K562 (cell line): ENCODE measurements around the gene TUBA1A. TPM values are rescaled to one million over a fixed set of nuclear protein-coding genes. Genes with fewer than 3 reads are reported as not detected.

Experiments
- ATAC-seq: fragments of 200-7000 bp; cut with Tn5 transposase; 3 replicates; pipeline ENCODE4 v1.9.1; 2020; ENCODE audit warnings: moderate library complexity
- BruUV-seq: library from RNA; stranded (reverse); fragments of 400-500 nt; replicated peaks from 2 replicates; lab custom pipeline; 2021; lab: Mats Ljungman, UMichigan
- CTCF ChIA-PET: fragments of 300-600 bp; formaldehyde crosslinking; extraction: SDS; loops from one replicate; lab custom pipeline; 2021; ENCODE audit warnings: low intra/inter-chr PET ratio; lab: Yijun Ruan, JAX
- POLR2A ChIA-PET: fragments of 300-600, 350-650 bp; sonication (Branson Sonifier 250); formaldehyde crosslinking; extraction: SDS; loops from one replicate; lab custom pipeline; 2021; ENCODE audit warnings: antibody characterized with exemption, inconsistent platforms; lab: Yijun Ruan, JAX
- DNase-seq, 4 experiments: peaks; one replicate each; pipeline versions ENCODE4 v3.0.0 to v3.0.0-alpha.2; 2011 to 2018; ENCODE audit warnings: low spot score in 3 of 4, mixed read lengths in 3 of 4; ENCODE audit errors: extremely low read depth in 1 of 4
- FAIRE-seq: peaks from 2 replicates; lab custom pipeline; 2011; peaks lifted over from hg19 to GRCh38; lab: Jason Lieb, UNC
- H2AFZ ChIP-seq: 2 replicates; pipeline ENCODE4 v1.6.0; 2011; ENCODE audit warnings: low read depth, low read length, control low read depth, inconsistent platforms
- H3K27ac ChIP-seq: fragments of 200-600 bp; 3 replicates; pipeline ENCODE4 v1.8.0; 2011; ENCODE audit warnings: low read depth, mild to moderate bottlenecking, control low read depth, inconsistent platforms, low read length, moderate library complexity, mixed read lengths; ENCODE audit errors: extremely low read depth
- H3K27me3 ChIP-seq, 2 experiments: fragments of 300-600 bp in 1 of 2; 2 replicates in 1 of 2; 3 replicates in 1 of 2; pipeline versions ENCODE4 v1.6.0 to v1.8.0; 2011; ENCODE audit warnings: inconsistent platforms in 2 of 2, low read length in 2 of 2, mild to moderate bottlenecking in 1 of 2, mixed read lengths in 1 of 2, moderate library complexity in 1 of 2; ENCODE audit not compliant: control insufficient read depth in 2 of 2, insufficient read depth in 2 of 2
- H3K36me3 ChIP-seq: fragments of 300-600 bp; 3 replicates; pipeline ENCODE4 v1.8.0; 2011; ENCODE audit warnings: mild to moderate bottlenecking, low read length, inconsistent platforms; ENCODE audit not compliant: control insufficient read depth, insufficient read depth
- H3K4me1 ChIP-seq, 2 experiments: fragments of 200-600 bp in 1 of 2; replicated peaks in 1 of 2; 2 replicates in 1 of 2; 3 replicates in 1 of 2; pipeline versions ENCODE4 v1.5.1 to v1.8.0; 2011; ENCODE audit warnings: inconsistent platforms in 2 of 2, low read length in 2 of 2, mild to moderate bottlenecking in 1 of 2, mixed read lengths in 1 of 2, moderate library complexity in 1 of 2; ENCODE audit not compliant: control insufficient read depth in 2 of 2, insufficient read depth in 2 of 2
- H3K4me2 ChIP-seq: 2 replicates; pipeline ENCODE4 v1.6.1; 2011; ENCODE audit warnings: low read length, control low read depth, inconsistent platforms, mixed read lengths; ENCODE audit not compliant: insufficient read depth
- H3K4me3 ChIP-seq: fragments of 200-600 bp; sonication (generic), shearing (Covaris generic); 2 replicates; pipeline ENCODE4 v1.5.1; 2016; ENCODE audit warnings: control low read depth, inconsistent platforms
- H3K79me2 ChIP-seq: fragments of 200-600 bp; 3 replicates; pipeline ENCODE4 v1.8.0; 2011; ENCODE audit warnings: low read length, inconsistent platforms; ENCODE audit not compliant: control insufficient read depth, insufficient read depth
- H3K9ac ChIP-seq, 2 experiments: 2 replicates each; pipeline versions ENCODE4 v1.6.0 to v1.6.1; 2011; ENCODE audit warnings: low read depth in 2 of 2, low read length in 2 of 2, control low read depth in 1 of 2, inconsistent platforms in 1 of 2, mild to moderate bottlenecking in 1 of 2, mixed read lengths in 1 of 2; ENCODE audit not compliant: insufficient read depth in 1 of 2
- H3K9me1 ChIP-seq: one replicate; pipeline ENCODE4 v1.6.0; 2011; ENCODE audit warnings: inconsistent platforms, mild to moderate bottlenecking, low read length, moderate library complexity; ENCODE audit not compliant: control insufficient read depth, insufficient read depth
- H3K9me3 ChIP-seq: replicated peaks from 2 replicates; pipeline ENCODE4 v1.5.1; 2011; ENCODE audit warnings: low read depth, low read length, inconsistent platforms; ENCODE audit not compliant: control insufficient read depth, insufficient read depth
- H4K20me1 ChIP-seq: replicated peaks from 2 replicates; pipeline ENCODE4 v1.6.1; 2011; ENCODE audit warnings: low read length, inconsistent platforms, mixed read lengths; ENCODE audit not compliant: control insufficient read depth, insufficient read depth
- ATF4 ChIP-seq: fragments of 450-650 bp; formaldehyde crosslinking; IDR thresholded peaks from 2 replicates; pipeline ENCODE4 v1.4.0; 2022; ENCODE audit warnings: mild to moderate bottlenecking, moderate library complexity
- ESRRA ChIP-seq: fragments of 450-650 bp; IDR thresholded peaks from 2 replicates; pipeline ENCODE4 v1.6.1; 2014; ENCODE audit warnings: low read depth, mild to moderate bottlenecking, moderate library complexity, borderline replicate concordance
- MEIS2 ChIP-seq: fragments of 450-650 bp; IDR thresholded peaks from 2 replicates; pipeline ENCODE4 v1.6.1; 2014; ENCODE audit warnings: mild to moderate bottlenecking; ENCODE audit not compliant: partially characterized antibody
- MGA ChIP-seq: fragments of 450-650 bp; IDR thresholded peaks from 2 replicates; pipeline ENCODE4 v1.6.1; 2016; ENCODE audit warnings: mild to moderate bottlenecking, moderate library complexity
- MYC ChIP-seq, 2 experiments: fragments of 250-450 bp in 1 of 2; sonication (Bioruptor Pico) in 1 of 2; IDR thresholded peaks; 2 replicates each; pipeline versions ENCODE4 v1.5.1 to v1.6.1; 2012 to 2021; ENCODE audit warnings: low read depth in 2 of 2, borderline replicate concordance in 1 of 2, improper control_type of control experiment in 1 of 2, low read length in 1 of 2, mild to moderate bottlenecking in 1 of 2, moderate library complexity in 1 of 2
- NFIC ChIP-seq: fragments of 450-650 bp; IDR thresholded peaks from 2 replicates; pipeline ENCODE4 v1.6.1; 2017; ENCODE audit warnings: mild to moderate bottlenecking, inconsistent platforms
- OTX1 ChIP-seq: fragments of 450-650 bp; formaldehyde crosslinking; IDR thresholded peaks from 2 replicates; pipeline ENCODE4 v1.4.0; 2022; ENCODE audit warnings: mild to moderate bottlenecking
- ZNF212 ChIP-seq: fragments of 450-650 bp; formaldehyde crosslinking; IDR thresholded peaks from 2 replicates; pipeline ENCODE4 v1.4.0; 2020; ENCODE audit warnings: mild to moderate bottlenecking
- WGBS: fragments of 100-300 bp; shearing (Covaris generic); methylation state at CpG from one replicate; pipeline ENCODE4 v1.1.6; 2016; ENCODE audit warnings: low coverage, mixed read lengths; ENCODE audit not compliant: insufficient coverage; ENCODE audit errors: missing lambda C conversion rate; 5-methylcytosine and 5-hydroxymethylcytosine counted together
- in situ Hi-C: fragments of 300-500 bp; cut with MboI; formaldehyde crosslinking; loops from 4 replicates; pipeline ENCODE4 v1.15.0; 2018; ENCODE audit warnings: inconsistent platforms, mixed read lengths
- intact Hi-C: fragments of 100-400 bp; cut with micrococcal nuclease; formaldehyde crosslinking; loops from 2 replicates; pipeline ENCODE4 v1.14.2; 2022
- polyA plus RNA-seq, 8 experiments: library from polyadenylated mRNA; depleted of rRNA in 4 of 8; stranded (reverse) in 5 of 8; unstranded in 3 of 8; fragments of >200 nt; fragmentation: Nextera tagmentation in 2 of 8; fragmentation: Illumina TruSeq in 1 of 8; extraction: Ambion mirVana in 2 of 8; extraction: Trizol in 1 of 8; gene quantifications; 2 replicates each; pipeline versions ENCODE4 v1.2.1 to v1.2.3, GENCODE V29; 2011 to 2014; ENCODE audit warnings: inconsistent platforms in 1 of 8, missing spikeins in 1 of 8
- total RNA-seq, 7 experiments: library from RNA; depleted of rRNA in 6 of 7; stranded (reverse); fragments of >200 nt in 6 of 7; fragmentation: Illumina TruSeq in 2 of 7; extraction: Trizol in 2 of 7; gene quantifications; 2 replicates each; pipeline versions ENCODE4 v1.2.1 to v1.2.3, GENCODE V29; 2011 to 2021; ENCODE audit warnings: low replicate concordance in 1 of 7

TUBA1A gene
- total and polyA plus RNA-seq, 9 of the 15 experiments (the other 6 are each of a cell fraction or from before 2014, with no cell fraction given) = 7.4 to 45.1 (median 11.9) TPM

GRCh38 chr12:49223590-49224369 is 34.9 kb upstream of the TUBA1A start:
- H3K4me3 ChIP-seq = no peak overlapping the region
- H3K79me2 ChIP-seq = no peaks in the 10 kb centered on the region
- H3K9ac ChIP-seq = no peak overlapping the region
- no peak for ATAC-seq
- no TSS peak for BruUV-seq
- H4K20me1 ChIP-seq = no peaks in the 10 kb centered on the region
- DNase-seq = no peak
- 57% methylated on average over 3 of the region's 3 CpGs for WGBS
- in situ Hi-C loops (no loop called here), intact Hi-C loops (no loop called here)
- H3K9me3 ChIP-seq = no peaks in the 10 kb centered on the region
- H3K36me3 ChIP-seq = no peaks in the 10 kb centered on the region
- peak overlapping the region; percentile 1; the same call in 1 of the 2 replicates for H2AFZ ChIP-seq
- POLR2A ChIA-PET = interaction anchor here (0.6 to 4.3 kb wide), 9 partner anchors 8 to 802 kb away, joined by 3 to 46 read pairs (median 4); no protein-coding TSS in a partner anchor
- no peak for FAIRE-seq
- peaks cover 0 to 6% of the 10 kb centered on the region in 2 experiments; a peak in 3 of 5 replicates for H3K4me1 ChIP-seq
- CTCF ChIA-PET = interaction anchor here (0.6 kb wide), 2 partner anchors 11 to 100 kb away, joined by 4 to 5 read pairs; no protein-coding TSS in a partner anchor
- H3K27ac ChIP-seq = no peak overlapping the region
- no peaks in the 10 kb centered on the region for H3K9me1 ChIP-seq
- no peak overlapping the region for H3K4me2 ChIP-seq
- no peaks in the 10 kb centered on the region for H3K27me3 ChIP-seq
- 0 out of 2 replicates have a peak, but pooled peaks have one; percentile 9 for TF ChIP-seq MGA
- TF ChIP-seq MEIS2 = peak; percentile 16
- no peak for TF ChIP-seq ZNF212 (CRISPR knock-in tag)
- no peak for TF ChIP-seq ATF4
- no peak for TF ChIP-seq NFIC
- 0 out of 2 replicates have a peak, but pooled peaks have one; percentile 31 for TF ChIP-seq ESRRA
- TF ChIP-seq MYC (IDR thresholded peaks at IDR 0.05; ENCODE audit: low read depth, low read length) = peak; percentile 37; the same call in 1 of the 2 replicates
- TF ChIP-seq MYC (CRISPR knock-in tag; IDR thresholded peaks at IDR 0.05; ENCODE audit: borderline replicate concordance, low read depth) = no peak
- no peak for TF ChIP-seq OTX1
